Mesenchymal stem cell (in vitro differentiated cells and primary cell): ENCODE results near the gene PPP1R26.

Source experiments
- DNase-seq: peaks from one replicate; pipeline ENCODE4 v3.0.0-alpha.2; 2013
- H2AFZ ChIP-seq: one replicate; pipeline ENCODE4 v1.6.1; 2013; ENCODE audit warnings: low read depth, mild to moderate bottlenecking, control low read depth, inconsistent platforms, low read length, moderate library complexity
- H2AK5ac ChIP-seq: 2 replicates; pipeline ENCODE4 v1.6.1; 2013; ENCODE audit warnings: low read length, moderate library complexity, mild to moderate bottlenecking, inconsistent platforms; ENCODE audit not compliant: severe bottlenecking
- H2BK120ac ChIP-seq: one replicate; pipeline ENCODE4 v1.6.1; 2013; ENCODE audit warnings: low read depth, mild to moderate bottlenecking, inconsistent platforms, low read length, moderate library complexity
- H2BK12ac ChIP-seq, 2 experiments: one replicate each; pipeline ENCODE4 v1.6.1; 2013; ENCODE audit warnings: inconsistent platforms in 2 of 2, low read length in 2 of 2, mild to moderate bottlenecking in 2 of 2, moderate library complexity in 2 of 2, control low read depth in 1 of 2
- H2BK15ac ChIP-seq: one replicate; pipeline ENCODE4 v1.6.1; 2013; ENCODE audit warnings: mild to moderate bottlenecking, low read depth, inconsistent platforms; ENCODE audit not compliant: poor library complexity, severe bottlenecking
- H2BK5ac ChIP-seq: 2 replicates; pipeline ENCODE4 v1.6.1; 2013; ENCODE audit warnings: low read depth, mild to moderate bottlenecking, low read length, control low read depth, inconsistent platforms; ENCODE audit not compliant: poor library complexity, severe bottlenecking
- H3K14ac ChIP-seq, 2 experiments: one replicate each; pipeline ENCODE4 v1.6.1; 2013; ENCODE audit warnings: inconsistent platforms in 2 of 2, low read length in 2 of 2, control low read depth in 1 of 2, mild to moderate bottlenecking in 1 of 2, moderate library complexity in 1 of 2
- H3K18ac ChIP-seq, 2 experiments: one replicate each; pipeline ENCODE4 v1.6.1; 2013; ENCODE audit warnings: inconsistent platforms in 2 of 2, low read length in 2 of 2, control low read depth in 1 of 2, low read depth in 1 of 2, mild to moderate bottlenecking in 1 of 2
- H3K23ac ChIP-seq, 2 experiments: one replicate each; pipeline ENCODE4 v1.6.1; 2013; ENCODE audit warnings: inconsistent platforms in 2 of 2, low read length in 2 of 2, mild to moderate bottlenecking in 2 of 2, moderate library complexity in 2 of 2, control low read depth in 1 of 2
- H3K27ac ChIP-seq: 2 replicates; pipeline ENCODE4 v1.5.1; 2013; ENCODE audit warnings: mild to moderate bottlenecking, moderate library complexity, low read length, control low read depth, inconsistent platforms; ENCODE audit not compliant: poor library complexity, severe bottlenecking
- H3K27me3 ChIP-seq, 2 experiments: 2 replicates each; pipeline versions ENCODE4 v1.6.1 to v1.7.0; 2013; ENCODE audit warnings: low read length in 2 of 2, mild to moderate bottlenecking in 2 of 2, moderate library complexity in 2 of 2, control low read depth in 1 of 2, inconsistent platforms in 1 of 2; ENCODE audit not compliant: control insufficient read depth in 1 of 2, insufficient read depth in 1 of 2
- H3K36me3 ChIP-seq, 2 experiments: 2 replicates each; pipeline versions ENCODE4 v1.6.1 to v1.7.0; 2013; ENCODE audit warnings: low read length in 2 of 2, control low read depth in 1 of 2, inconsistent platforms in 1 of 2, low read depth in 1 of 2, mild to moderate bottlenecking in 1 of 2; ENCODE audit not compliant: insufficient read depth in 2 of 2, control insufficient read depth in 1 of 2
- H3K4ac ChIP-seq, 2 experiments: one replicate each; pipeline ENCODE4 v1.6.1; 2013; ENCODE audit warnings: inconsistent platforms in 2 of 2, low read length in 2 of 2, mild to moderate bottlenecking in 2 of 2, moderate library complexity in 2 of 2, control low read depth in 1 of 2, low read depth in 1 of 2
- H3K4me1 ChIP-seq: 2 replicates; pipeline ENCODE4 v1.6.1; 2013; ENCODE audit warnings: low read depth, low read length, control low read depth; ENCODE audit not compliant: control insufficient read depth, insufficient read depth
- H3K4me2 ChIP-seq: 2 replicates; pipeline ENCODE4 v1.6.1; 2013; ENCODE audit warnings: low read length, mild to moderate bottlenecking, inconsistent platforms; ENCODE audit not compliant: poor library complexity, severe bottlenecking
- H3K4me3 ChIP-seq, 2 experiments: 2 replicates each; pipeline versions ENCODE4 v1.5.1 to v1.7.0; 2013; ENCODE audit warnings: low read length in 2 of 2, mild to moderate bottlenecking in 2 of 2, control low read depth in 1 of 2, low read depth in 1 of 2; ENCODE audit not compliant: insufficient read depth in 1 of 2
- H3K79me1 ChIP-seq: replicated peaks from 2 replicates; pipeline ENCODE4 v1.6.1; 2013; ENCODE audit warnings: mild to moderate bottlenecking, control low read depth, low read length, inconsistent platforms; ENCODE audit not compliant: poor library complexity, severe bottlenecking
- H3K9ac ChIP-seq: 2 replicates; pipeline ENCODE4 v1.7.0; 2013; ENCODE audit warnings: mild to moderate bottlenecking, low read length, moderate library complexity
- H3K9me3 ChIP-seq: 2 replicates; pipeline ENCODE4 v1.7.0; 2013; ENCODE audit warnings: mild to moderate bottlenecking, low read length; ENCODE audit not compliant: control insufficient read depth
- H4K8ac ChIP-seq: one replicate; pipeline ENCODE4 v1.6.1; 2013; ENCODE audit warnings: inconsistent platforms, mild to moderate bottlenecking, low read length, moderate library complexity
- H4K91ac ChIP-seq: one replicate; pipeline ENCODE4 v1.6.1; 2013; ENCODE audit warnings: mild to moderate bottlenecking, low read length, inconsistent platforms
- WGBS: methylation state at CpG from one replicate; pipeline ENCODE4 v1.1.7; 2013; ENCODE audit warnings: mixed read lengths; 5-methylcytosine and 5-hydroxymethylcytosine counted together

PPP1R26 gene

DNA sequence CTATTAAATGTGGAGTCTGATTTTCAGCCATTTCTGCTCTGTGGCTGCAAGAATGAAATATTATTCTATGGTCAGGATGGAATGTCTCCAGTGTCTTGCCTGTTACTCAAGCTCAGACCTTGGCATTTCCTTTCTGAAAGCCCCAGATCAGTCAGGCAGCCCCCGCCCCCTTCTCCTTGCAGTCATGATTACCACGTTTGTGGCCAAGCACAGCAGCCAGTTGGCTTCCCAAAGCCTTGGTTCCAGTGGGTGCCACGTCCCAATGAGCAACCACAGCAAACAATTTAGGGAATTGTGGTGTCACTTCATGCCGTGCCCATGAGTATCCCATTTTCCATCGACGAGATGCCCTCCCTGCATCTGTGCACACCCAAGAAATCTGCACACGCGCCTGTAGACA lies 56.6 kb downstream of the PPP1R26 start:
- H2BK120ac ChIP-seq, result no peak overlapping the region
- no peak overlapping the region for H2BK12ac ChIP-seq
- H3K18ac ChIP-seq, result no peak overlapping the region
- no peak overlapping the region for H3K4ac ChIP-seq
- no peaks in the 10 kb centered on the region for H3K79me1 ChIP-seq
- H3K4me1 ChIP-seq, result no peaks in the 10 kb centered on the region
- no peaks in the 10 kb centered on the region for H3K9me3 ChIP-seq
- no peak overlapping the region for H3K14ac ChIP-seq
- no peak overlapping the region for H4K8ac ChIP-seq
- H2AFZ ChIP-seq, result no peak overlapping the region
- H2BK5ac ChIP-seq, result no peak overlapping the region
- no peak overlapping the region for H2AK5ac ChIP-seq
- H3K4me3 ChIP-seq, result no peak overlapping the region
- no peak overlapping the region for H3K27ac ChIP-seq
- H2BK15ac ChIP-seq, result no peak overlapping the region
- no peak overlapping the region for H3K9ac ChIP-seq
- 85% methylated on average over 8 of the region's 8 CpGs for WGBS
- DNase-seq, result peak; percentile 22
- H3K4me2 ChIP-seq, result no peak overlapping the region
- peaks cover 0 to 43% of the 10 kb centered on the region in 2 experiments for H3K27me3 ChIP-seq
- no peak overlapping the region for H4K91ac ChIP-seq
- H3K36me3 ChIP-seq, result no peaks in the 10 kb centered on the region
- H3K23ac ChIP-seq, result no peak overlapping the region
